ENCODE data around the gene CFAP46.

The CFAP46 gene

DNA sequence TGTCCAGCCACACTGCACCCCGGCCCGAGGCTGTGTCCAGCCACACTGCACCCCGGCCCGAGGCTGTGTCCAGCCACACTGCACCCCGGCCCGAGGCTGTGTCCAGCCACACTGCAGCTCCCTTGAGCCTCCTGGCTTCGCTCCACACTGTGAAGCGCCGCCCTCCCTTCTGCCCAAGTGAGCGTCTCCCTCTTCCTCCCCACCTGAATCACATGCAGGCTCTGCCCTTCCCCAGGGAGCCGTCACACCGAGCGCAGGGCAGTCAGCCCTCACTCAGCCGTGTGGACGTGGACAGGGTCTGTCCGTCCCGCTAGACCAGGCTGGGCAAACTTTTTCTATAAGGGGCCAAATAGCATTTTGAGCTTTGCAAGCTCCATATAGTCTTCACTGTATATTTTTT, 27.6 kb downstream of the CFAP46 start:
- Histone ChIP-seq H3K4me3 (ENCODE audit: low read depth, low read length) (no peak overlapping the region), H3K27me3 (ENCODE audit: control insufficient read depth, insufficient read depth, low read length) (no peaks in the 10 kb centered on the region), H3K9ac (ENCODE audit: low read depth, low read length) (no peak overlapping the region), H3K27ac (ENCODE audit: low read depth, low read length) (no peak overlapping the region), H3K36me3 (ENCODE audit: control insufficient read depth, insufficient read depth, low read length) (no peaks in the 10 kb centered on the region), H3K9me3 (ENCODE audit: control insufficient read depth, insufficient read depth, low read length) (no peaks in the 10 kb centered on the region), H3K4me1 (ENCODE audit: control insufficient read depth, insufficient read depth, low read length) (peaks cover 6% of the 10 kb centered on the region; the same call in 1 of the 2 replicates)

DNA sequence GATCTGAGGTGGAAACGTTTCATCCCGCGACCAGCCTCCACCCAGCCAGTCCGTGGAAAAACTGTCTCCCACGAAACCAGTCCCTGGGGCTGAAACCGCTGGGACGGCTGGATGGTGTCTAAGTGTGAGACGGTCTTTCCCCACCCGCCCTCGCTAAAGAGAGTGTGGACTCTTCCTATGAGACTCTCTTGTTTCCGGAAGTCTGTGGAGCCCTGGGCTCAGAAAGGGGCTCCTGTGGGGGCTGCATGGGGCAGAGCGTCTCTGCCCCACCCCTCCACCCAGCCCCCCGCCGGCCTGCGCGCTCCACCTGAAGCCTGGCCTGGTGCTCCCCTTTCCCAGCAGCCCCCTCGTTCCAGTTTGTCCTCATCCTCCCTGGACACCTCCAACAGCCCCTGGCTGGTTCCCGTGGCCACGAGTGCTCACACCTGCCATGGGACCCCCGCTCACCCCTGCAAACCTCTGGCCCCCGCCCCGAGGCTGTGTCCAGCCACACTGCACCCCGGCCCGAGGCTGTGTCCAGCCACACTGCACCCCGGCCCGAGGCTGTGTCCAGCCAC, 28.7 kb downstream of the CFAP46 start:
- no peak overlapping the region for H3K9ac ChIP-seq (ENCODE audit: low read depth, low read length)
- peaks cover 6% of the 10 kb centered on the region; the same call in 1 of the 2 replicates for H3K4me1 ChIP-seq (ENCODE audit: control insufficient read depth, insufficient read depth, low read length)
- H3K9me3 ChIP-seq (ENCODE audit: control insufficient read depth, insufficient read depth, low read length) = no peaks in the 10 kb centered on the region
- H3K4me3 ChIP-seq (ENCODE audit: low read depth, low read length) = no peak overlapping the region
- no peaks in the 10 kb centered on the region for H3K36me3 ChIP-seq (ENCODE audit: control insufficient read depth, insufficient read depth, low read length)
- no peaks in the 10 kb centered on the region for H3K27me3 ChIP-seq (ENCODE audit: control insufficient read depth, insufficient read depth, low read length)
- H3K27ac ChIP-seq (ENCODE audit: low read depth, low read length) = no peak overlapping the region

DNA sequence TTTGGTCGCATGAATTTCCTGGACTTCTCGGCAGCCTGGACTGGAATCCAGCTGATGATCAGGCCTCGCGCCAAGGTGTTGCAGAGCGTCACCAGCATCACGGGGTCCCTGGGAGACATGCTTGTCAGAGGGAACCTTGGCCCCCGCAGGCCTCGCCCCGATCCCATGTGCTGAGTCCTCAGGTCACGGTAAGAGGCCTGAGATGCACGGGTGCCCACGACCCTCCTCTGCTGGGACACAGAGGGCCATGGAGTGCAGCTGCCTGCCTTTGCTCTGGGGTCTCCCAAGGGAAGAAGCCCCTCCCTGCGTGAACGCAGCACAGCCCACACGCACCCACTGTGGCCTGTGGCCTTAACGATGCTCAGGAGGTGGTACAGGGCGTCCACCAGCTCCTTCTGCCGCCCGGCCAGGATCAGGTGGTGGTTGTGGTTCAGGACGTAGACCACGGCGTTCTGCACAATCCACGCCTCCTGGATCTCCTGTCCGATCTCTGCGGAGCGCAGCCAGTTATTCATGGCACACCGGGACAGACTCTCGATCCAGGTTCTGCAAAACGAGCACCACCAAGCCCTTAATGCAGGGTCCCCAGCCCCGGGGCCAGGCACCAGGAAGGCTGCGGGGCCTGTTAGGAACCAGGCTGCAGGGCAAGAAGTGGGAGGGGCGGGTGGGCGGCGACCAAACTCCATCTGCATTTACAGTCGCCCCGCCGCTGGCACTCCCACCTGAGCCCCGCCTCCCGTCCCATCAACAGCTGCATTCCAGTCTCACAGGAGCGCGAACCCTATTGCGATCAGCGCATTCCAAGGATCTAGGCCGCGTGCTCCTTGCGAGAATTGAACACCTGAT, 29.4 kb downstream of the CFAP46 start:
- no peak overlapping the region for H3K9ac ChIP-seq (ENCODE audit: low read depth, low read length)
- no peak overlapping the region for H3K27ac ChIP-seq (ENCODE audit: low read depth, low read length)
- no peaks in the 10 kb centered on the region for H3K27me3 ChIP-seq (ENCODE audit: control insufficient read depth, insufficient read depth, low read length)
- H3K4me1 ChIP-seq (ENCODE audit: control insufficient read depth, insufficient read depth, low read length) = peaks cover 6% of the 10 kb centered on the region; the same call in 1 of the 2 replicates
- no peak overlapping the region for H3K4me3 ChIP-seq (ENCODE audit: low read depth, low read length)
- no peaks in the 10 kb centered on the region for H3K9me3 ChIP-seq (ENCODE audit: control insufficient read depth, insufficient read depth, low read length)
- H3K36me3 ChIP-seq (ENCODE audit: control insufficient read depth, insufficient read depth, low read length) = no peaks in the 10 kb centered on the region

DNA sequence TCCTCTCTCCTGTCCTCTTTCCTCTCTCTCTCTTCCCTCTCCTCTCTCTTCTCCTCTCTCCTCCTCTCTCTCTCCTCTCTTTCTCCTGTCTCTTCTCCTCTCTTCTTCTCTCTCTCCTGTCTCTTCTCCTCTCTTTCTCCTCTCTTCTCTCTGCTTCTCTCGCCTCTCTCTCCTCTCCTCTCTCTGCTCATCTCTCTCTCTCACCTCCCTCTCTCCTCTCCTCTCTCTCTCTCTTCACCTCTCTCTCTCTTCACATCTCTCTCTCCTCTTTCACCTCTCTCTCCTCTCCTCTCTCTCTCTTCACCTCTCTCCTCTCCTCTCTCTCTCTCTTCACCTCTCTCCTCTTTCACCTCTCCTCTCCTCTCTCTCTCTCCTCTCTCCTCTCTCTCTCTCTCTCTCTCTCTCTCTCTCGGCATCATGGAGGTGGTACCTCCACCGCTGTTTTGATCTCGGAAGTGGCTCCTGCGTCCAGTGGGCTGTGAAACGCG, 30.1 kb downstream of the CFAP46 start:
- H3K36me3 ChIP-seq (ENCODE audit: control insufficient read depth, insufficient read depth, low read length) = no peaks in the 10 kb centered on the region
- peaks cover 6% of the 10 kb centered on the region; the same call in 1 of the 2 replicates for H3K4me1 ChIP-seq (ENCODE audit: control insufficient read depth, insufficient read depth, low read length)
- no peaks in the 10 kb centered on the region for H3K9me3 ChIP-seq (ENCODE audit: control insufficient read depth, insufficient read depth, low read length)
- no peak overlapping the region for H3K9ac ChIP-seq (ENCODE audit: low read depth, low read length)
- no peak overlapping the region for H3K4me3 ChIP-seq (ENCODE audit: low read depth, low read length)
- H3K27me3 ChIP-seq (ENCODE audit: control insufficient read depth, insufficient read depth, low read length) = no peaks in the 10 kb centered on the region
- no peak overlapping the region for H3K27ac ChIP-seq (ENCODE audit: low read depth, low read length)

DNA sequence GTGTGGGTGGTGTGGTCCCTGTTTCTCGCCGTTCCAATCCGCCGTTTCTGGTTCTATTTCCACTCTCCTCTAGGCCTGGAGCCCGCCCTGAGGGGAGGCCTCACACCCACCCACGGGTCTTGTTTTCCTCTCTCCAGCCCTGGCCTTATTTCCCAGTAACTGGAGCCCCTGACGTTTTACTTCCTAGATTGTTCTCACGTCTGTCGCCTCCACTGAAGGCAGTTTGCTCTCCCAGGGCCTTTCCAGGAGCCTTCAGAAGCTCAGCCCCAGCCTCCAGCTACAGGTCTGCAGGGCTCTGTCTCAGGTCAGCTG, 30.6 kb downstream of the CFAP46 start:
- H3K36me3 ChIP-seq (ENCODE audit: control insufficient read depth, insufficient read depth, low read length) = no peaks in the 10 kb centered on the region
- no peak overlapping the region for H3K9ac ChIP-seq (ENCODE audit: low read depth, low read length)
- no peaks in the 10 kb centered on the region for H3K9me3 ChIP-seq (ENCODE audit: control insufficient read depth, insufficient read depth, low read length)
- H3K4me3 ChIP-seq (ENCODE audit: low read depth, low read length) = no peak overlapping the region
- no peaks in the 10 kb centered on the region for H3K27me3 ChIP-seq (ENCODE audit: control insufficient read depth, insufficient read depth, low read length)
- H3K4me1 ChIP-seq (ENCODE audit: control insufficient read depth, insufficient read depth, low read length) = peaks cover 6% of the 10 kb centered on the region; the same call in 1 of the 2 replicates
- no peak overlapping the region for H3K27ac ChIP-seq (ENCODE audit: low read depth, low read length)

DNA sequence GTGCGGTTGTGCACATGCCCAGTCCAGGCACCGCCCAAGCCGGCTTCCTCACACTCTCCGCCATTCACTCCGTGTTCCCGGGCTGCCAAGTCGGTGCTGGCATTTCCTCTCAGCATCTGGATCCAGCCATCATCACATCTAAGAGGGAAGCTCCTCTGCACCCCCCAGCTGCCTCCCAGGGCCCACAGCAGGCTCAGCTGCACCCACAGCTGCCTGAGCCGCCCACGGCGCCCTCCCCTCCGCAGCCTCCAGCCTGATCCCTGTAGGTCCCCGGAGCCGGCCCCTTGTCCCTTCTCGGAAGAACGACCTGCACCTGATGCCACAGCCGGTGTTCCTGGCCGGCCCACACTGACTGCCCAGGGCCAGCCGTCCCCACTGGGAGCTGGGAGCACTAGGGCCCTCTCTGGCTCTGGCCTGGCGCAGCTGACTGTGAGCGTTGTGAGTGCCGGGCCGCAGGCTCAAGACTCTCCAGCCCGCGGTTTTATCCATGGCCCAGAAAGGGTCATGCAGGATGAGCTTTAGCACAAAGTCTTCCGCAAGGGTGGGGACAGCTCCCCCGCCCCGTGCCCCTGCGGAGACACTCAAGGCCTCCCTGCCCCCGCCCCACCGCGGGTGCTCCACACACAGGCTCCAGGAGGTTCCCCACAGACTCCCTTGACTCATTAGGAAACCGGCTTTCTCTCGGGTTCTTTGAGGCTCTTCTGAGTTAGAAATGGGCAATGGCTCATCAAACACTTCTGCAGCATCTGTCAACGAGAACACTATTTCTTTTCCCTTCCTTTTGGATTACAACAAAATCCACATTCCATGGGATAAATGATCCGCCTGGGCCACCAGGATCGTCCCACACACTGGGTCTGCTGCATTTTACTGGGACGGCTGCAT, 31.2 kb downstream of the CFAP46 start:
- Histone ChIP-seq H3K4me1 (ENCODE audit: control insufficient read depth, insufficient read depth, low read length) (peaks cover 6% of the 10 kb centered on the region; the same call in 1 of the 2 replicates), H3K9me3 (ENCODE audit: control insufficient read depth, insufficient read depth, low read length) (no peaks in the 10 kb centered on the region), H3K36me3 (ENCODE audit: control insufficient read depth, insufficient read depth, low read length) (no peaks in the 10 kb centered on the region), H3K4me3 (ENCODE audit: low read depth, low read length) (no peak overlapping the region), H3K27me3 (ENCODE audit: control insufficient read depth, insufficient read depth, low read length) (no peaks in the 10 kb centered on the region), H3K9ac (ENCODE audit: low read depth, low read length) (no peak overlapping the region), H3K27ac (ENCODE audit: low read depth, low read length) (no peak overlapping the region)

DNA sequence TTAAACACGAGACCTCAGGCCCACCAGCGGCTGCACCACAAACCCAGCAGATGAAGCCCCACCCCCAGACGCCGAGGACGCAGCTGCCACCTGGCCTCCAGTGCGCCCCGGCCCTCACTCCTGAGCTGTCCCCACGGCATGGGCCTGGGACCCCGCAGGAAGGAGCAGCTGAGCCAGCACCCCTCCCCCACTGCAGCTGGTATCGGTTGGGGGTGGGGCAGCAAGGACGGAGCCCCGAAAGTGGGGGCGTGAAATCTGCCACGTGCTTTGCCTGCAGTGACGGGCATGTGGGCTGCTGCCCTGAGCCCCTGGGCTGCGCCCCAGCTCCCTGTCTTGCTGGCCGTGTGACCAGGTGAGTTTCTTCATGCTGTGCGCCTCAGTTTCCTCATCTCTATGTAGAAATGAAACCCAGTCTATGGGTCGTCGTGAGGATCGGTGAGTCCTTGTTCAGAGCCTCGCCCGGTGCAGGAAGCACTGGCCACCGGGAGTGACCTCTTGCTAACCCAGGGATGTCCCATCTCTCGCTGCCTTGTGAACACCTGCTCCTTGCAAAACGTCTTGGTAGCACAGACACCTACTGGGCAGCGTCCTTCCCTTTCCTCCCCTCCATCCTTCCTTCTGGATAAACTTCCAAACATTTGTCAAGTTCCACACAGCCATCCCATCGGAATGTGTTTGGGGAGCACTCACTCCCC, 32.0 kb downstream of the CFAP46 start:
- peaks cover 6% of the 10 kb centered on the region; the same call in 1 of the 2 replicates for H3K4me1 ChIP-seq (ENCODE audit: control insufficient read depth, insufficient read depth, low read length)
- H3K9ac ChIP-seq (ENCODE audit: low read depth, low read length) = no peak overlapping the region
- no peaks in the 10 kb centered on the region for H3K27me3 ChIP-seq (ENCODE audit: control insufficient read depth, insufficient read depth, low read length)
- H3K36me3 ChIP-seq (ENCODE audit: control insufficient read depth, insufficient read depth, low read length) = no peaks in the 10 kb centered on the region
- no peak overlapping the region for H3K27ac ChIP-seq (ENCODE audit: low read depth, low read length)
- no peak overlapping the region for H3K4me3 ChIP-seq (ENCODE audit: low read depth, low read length)
- no peaks in the 10 kb centered on the region for H3K9me3 ChIP-seq (ENCODE audit: control insufficient read depth, insufficient read depth, low read length)

DNA sequence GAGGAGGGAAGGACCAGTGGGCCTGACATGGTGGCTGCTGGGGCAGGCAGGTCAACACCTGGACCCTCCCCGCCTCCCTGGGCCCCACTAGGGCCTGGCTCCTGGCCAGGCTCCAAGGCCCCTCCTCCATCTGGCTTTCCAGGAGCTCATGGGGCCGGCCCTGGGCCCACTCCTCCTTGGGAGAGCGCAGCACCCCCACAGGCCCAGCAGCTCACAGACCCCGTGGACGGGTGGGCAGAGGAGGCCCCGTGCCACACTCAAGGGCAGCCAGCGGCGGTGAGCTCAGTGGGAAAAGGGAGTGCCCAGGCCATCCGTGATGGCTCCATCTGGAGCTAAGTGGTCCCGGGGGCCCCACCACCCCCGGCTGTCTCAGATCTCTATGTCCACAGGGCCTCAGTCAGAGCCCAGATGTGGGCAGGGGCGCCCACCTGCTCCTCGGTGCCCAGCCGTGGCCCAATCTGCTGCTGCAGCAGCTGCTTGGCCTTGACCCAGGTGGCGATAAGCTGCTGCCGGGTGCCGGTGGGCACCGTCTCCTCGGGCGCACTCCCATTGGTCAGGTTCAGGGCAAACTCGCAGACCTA, 32.8 kb downstream of the CFAP46 start:
- H3K9ac ChIP-seq (ENCODE audit: low read depth, low read length) = no peak overlapping the region
- H3K4me3 ChIP-seq (ENCODE audit: low read depth, low read length) = no peak overlapping the region
- H3K4me1 ChIP-seq (ENCODE audit: control insufficient read depth, insufficient read depth, low read length) = peaks cover 6% of the 10 kb centered on the region; the same call in 1 of the 2 replicates
- H3K27me3 ChIP-seq (ENCODE audit: control insufficient read depth, insufficient read depth, low read length) = no peaks in the 10 kb centered on the region
- no peaks in the 10 kb centered on the region for H3K9me3 ChIP-seq (ENCODE audit: control insufficient read depth, insufficient read depth, low read length)
- no peaks in the 10 kb centered on the region for H3K36me3 ChIP-seq (ENCODE audit: control insufficient read depth, insufficient read depth, low read length)
- H3K27ac ChIP-seq (ENCODE audit: low read depth, low read length) = no peak overlapping the region

DNA sequence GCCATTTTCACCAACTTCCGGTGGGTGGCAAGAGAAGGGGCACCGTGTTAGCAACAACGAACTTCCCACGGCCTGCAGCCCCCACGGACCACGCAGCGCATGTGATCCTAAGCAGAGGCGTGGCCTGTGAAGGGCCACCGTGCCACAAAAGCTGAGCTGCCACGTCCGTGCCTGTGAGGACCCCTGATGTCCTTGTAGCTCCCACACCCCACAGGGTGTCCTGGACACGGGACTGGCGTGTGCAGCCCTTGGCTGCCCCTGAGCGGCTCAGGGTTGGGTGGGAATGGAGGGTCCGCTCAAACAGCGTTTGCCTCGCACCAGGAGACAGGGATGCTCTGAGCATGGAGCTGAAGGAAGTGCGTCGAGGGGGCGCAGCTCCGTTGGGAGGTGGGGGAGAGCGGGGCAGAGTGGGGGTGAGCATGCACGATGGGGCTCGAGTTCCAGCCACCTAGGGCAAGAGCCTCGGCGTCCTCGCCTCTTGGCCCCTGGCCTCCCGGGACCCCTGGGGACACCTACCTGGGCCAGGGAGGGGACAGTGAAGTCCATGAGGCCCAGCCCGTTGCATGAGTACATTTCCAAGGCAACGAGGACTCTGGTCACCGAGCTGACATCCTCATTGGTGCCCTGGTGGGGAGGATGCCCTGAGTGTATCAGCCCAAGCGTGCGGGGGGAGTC, 33.6 kb downstream of the CFAP46 start:
- peaks cover 6% of the 10 kb centered on the region; the same call in 1 of the 2 replicates for H3K4me1 ChIP-seq (ENCODE audit: control insufficient read depth, insufficient read depth, low read length)
- H3K27me3 ChIP-seq (ENCODE audit: control insufficient read depth, insufficient read depth, low read length) = no peaks in the 10 kb centered on the region
- H3K9ac ChIP-seq (ENCODE audit: low read depth, low read length) = no peak overlapping the region
- no peak overlapping the region for H3K4me3 ChIP-seq (ENCODE audit: low read depth, low read length)
- no peaks in the 10 kb centered on the region for H3K36me3 ChIP-seq (ENCODE audit: control insufficient read depth, insufficient read depth, low read length)
- no peak overlapping the region for H3K27ac ChIP-seq (ENCODE audit: low read depth, low read length)
- no peaks in the 10 kb centered on the region for H3K9me3 ChIP-seq (ENCODE audit: control insufficient read depth, insufficient read depth, low read length)
